OCI-LY3 (cell line): Measurements from ENCODE around the gene FRZB.

Experiments used
- EZH2phosphoT487 ChIP-seq: fragments of 200-600 bp; shearing (Covaris generic); IDR thresholded peaks from 2 replicates; pipeline ENCODE4 v1.6.1; 2018; ENCODE audit warnings: antibody characterized with exemption, mixed run types, low read depth
- TF ChIP-seq, protein P1 (sequence below): fragments of 200-600, 300-600 bp; sonication (generic); IDR thresholded peaks from 2 replicates; pipeline ENCODE4 v1.5.1; 2014; ENCODE audit warnings: antibody characterized with exemption, low read length, low read depth

DNA sequence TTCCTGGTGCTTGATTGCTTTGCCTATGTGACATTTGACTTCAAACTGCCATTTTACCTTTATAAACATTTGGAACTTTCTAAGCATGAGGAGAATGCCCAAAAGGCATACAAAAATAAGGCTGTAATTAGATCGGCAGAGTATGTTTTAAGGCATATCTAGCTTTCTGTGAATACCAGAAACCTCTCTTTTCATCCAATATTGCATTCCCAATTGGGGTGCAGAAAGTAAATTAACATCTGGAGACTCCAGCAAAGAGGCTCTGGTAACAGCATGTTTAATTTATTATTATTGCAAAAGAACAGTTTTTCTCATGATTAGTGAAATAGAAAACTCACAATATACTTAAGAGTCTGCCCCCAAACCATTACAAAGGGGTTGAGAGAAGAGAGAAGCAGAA, 32.1 kb downstream of the FRZB start:
- TF ChIP-seq, protein P1, sequence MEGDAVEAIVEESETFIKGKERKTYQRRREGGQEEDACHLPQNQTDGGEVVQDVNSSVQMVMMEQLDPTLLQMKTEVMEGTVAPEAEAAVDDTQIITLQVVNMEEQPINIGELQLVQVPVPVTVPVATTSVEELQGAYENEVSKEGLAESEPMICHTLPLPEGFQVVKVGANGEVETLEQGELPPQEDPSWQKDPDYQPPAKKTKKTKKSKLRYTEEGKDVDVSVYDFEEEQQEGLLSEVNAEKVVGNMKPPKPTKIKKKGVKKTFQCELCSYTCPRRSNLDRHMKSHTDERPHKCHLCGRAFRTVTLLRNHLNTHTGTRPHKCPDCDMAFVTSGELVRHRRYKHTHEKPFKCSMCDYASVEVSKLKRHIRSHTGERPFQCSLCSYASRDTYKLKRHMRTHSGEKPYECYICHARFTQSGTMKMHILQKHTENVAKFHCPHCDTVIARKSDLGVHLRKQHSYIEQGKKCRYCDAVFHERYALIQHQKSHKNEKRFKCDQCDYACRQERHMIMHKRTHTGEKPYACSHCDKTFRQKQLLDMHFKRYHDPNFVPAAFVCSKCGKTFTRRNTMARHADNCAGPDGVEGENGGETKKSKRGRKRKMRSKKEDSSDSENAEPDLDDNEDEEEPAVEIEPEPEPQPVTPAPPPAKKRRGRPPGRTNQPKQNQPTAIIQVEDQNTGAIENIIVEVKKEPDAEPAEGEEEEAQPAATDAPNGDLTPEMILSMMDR: no peak
- TF ChIP-seq EZH2phosphoT487: no peak
